HG02981 (cell line): Measurements from ENCODE around the gene SLC25A33.

Experiments
- ATAC-seq: cut with Tn5 transposase; IDR thresholded peaks from one replicate; pipeline ENCODE4 v1.9.1; 2021; ENCODE audit warnings: mild to moderate bottlenecking, moderate library complexity; ENCODE audit not compliant: unreplicated experiment

SLC25A33 gene

GRCh38 chr1:9586147-9586766, 47.0 kb downstream of the SLC25A33 start:
- no peak for ATAC-seq

DNA sequence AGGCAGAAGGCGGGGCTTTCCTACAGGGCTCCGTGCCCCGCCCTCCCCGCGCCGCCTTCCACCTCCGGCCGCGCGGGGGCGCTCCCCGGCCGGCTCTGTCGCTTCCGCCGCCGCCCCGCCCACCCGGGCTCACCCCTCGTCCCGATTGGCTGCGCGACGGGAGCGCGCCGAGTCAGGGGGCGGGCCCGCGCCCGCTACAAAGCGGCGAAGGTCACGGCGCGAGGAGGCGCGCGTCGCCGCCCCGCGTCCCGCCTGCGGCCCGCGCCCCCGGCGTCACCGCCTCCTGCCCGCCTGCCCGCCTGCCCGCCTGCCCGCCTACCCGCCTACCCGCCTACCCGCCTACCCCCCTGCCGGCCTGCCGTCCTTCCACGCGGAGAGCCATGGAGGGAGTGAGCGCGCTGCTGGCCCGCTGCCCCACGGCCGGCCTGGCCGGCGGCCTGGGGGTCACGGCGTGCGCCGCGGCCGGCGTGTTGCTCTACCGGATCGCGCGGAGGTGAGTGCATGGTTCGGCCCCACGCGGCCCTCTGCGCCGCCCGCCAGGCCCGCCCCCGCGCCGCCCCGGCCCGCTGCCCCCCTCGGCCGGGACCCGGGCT, 49.4 kb downstream of the SLC25A33 start, which contains the start of gene TMEM201:
Gene TMEM201, plus strand, starts transcription at position 361 of the 593 bp plus-strand sequence. Its CDS starts 20 bp downstream, at position 381.
- peak; percentile 68 for ATAC-seq

- no peak for ATAC-seq
These were observed 50.0 kb downstream of the SLC25A33 start for GRCh38 chr1:9589144-9589718.

GRCh38 chr1:9589719-9590157, 50.5 kb downstream of the SLC25A33 start:
- ATAC-seq: no peak

DNA sequence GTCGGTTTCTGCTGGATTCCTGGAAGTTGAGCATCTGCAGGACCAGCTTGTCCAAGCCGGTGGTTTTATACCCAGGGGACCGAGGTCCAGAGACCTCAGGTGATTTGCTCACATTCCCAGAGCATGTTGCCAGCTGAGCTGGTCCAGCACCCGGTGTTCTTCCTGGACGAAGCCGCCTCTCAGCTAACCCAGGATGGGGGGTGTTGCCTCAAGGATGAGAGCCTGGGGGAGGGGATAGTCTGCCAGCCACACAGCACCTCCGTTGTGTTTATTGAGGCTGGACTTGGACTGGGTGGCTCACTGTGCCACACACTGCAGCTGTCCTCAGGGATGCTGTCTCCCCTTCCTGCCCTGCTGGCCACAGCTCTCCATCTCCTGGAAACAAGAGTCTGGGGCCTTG, 50.9 kb downstream of the SLC25A33 start:
- ATAC-seq: no peak

GRCh38 chr1:9590945-9591668, 51.8 kb downstream of the SLC25A33 start:
- ATAC-seq: no peak

DNA sequence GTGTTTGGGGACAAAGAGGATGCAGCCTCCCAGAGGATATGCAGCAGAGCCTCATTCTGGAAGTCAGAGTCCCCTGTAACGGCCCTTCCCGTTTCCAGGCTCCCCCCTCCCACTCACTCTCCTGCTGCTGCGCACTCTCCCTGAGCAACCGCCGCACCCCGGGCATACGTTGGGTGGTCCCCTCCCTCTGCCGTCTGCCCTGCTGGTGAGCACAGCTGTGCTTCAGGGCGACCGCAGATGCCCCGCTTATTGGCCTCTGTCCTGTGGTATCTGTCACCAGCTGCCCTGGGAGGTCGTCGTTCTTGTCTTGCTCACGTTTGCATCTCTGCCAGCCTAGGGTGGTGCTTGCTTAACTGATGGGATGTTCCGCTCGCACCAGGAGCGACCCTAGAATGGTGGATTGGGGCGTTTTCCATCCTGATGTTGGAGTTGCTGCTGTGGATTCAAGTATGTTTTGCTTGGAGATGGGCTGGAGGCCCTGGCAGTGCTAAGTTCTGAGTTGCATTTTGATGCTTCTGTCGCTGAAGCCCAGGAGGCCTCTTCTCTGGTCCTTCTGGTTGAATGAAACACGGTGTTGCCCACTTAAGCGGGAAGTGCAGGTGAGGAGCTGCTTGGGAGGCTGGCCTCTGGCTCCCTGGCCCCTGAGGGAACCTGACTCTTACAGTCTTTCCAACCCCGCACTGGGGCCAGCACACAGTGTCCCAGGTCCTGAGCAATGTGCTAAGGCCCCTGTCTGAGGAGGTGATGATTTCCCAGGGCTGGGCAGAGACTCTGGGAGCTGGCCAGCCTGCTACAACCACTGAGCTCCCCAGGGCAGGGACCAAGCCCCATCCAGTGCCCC, 52.6 kb downstream of the SLC25A33 start:
- ATAC-seq: no peak

DNA sequence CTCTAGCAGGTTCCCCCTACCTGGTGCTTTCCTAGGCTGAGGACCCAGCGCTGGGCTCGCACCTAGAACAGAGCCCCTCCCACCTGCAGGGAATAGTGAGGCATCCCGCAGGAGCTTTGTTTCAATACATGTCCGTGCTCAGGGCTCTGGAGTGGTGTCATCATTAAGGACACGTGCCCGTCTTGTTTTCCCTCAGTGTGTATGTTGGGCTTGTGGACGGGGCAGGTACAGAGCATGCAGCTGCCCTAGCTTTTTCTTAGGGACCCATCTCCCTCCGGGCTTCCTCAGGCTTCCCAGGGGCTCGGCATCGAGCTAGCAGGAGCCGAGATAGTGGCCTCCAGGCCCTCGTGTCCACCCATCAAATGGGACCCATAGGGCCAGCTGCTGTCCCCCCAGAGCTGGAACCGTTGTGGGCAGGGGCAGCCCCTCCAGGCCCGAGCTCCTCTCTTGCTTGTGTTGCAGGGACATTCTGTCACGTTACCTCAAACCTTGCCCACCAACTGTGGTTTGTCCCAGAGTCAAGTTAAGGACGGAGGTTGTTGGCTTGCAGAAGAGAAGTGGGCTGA, 53.3 kb downstream of the SLC25A33 start:
- ATAC-seq: no peak

- ATAC-seq: no peak
These were observed 53.9 kb downstream of the SLC25A33 start for GRCh38 chr1:9593147-9593491.

DNA sequence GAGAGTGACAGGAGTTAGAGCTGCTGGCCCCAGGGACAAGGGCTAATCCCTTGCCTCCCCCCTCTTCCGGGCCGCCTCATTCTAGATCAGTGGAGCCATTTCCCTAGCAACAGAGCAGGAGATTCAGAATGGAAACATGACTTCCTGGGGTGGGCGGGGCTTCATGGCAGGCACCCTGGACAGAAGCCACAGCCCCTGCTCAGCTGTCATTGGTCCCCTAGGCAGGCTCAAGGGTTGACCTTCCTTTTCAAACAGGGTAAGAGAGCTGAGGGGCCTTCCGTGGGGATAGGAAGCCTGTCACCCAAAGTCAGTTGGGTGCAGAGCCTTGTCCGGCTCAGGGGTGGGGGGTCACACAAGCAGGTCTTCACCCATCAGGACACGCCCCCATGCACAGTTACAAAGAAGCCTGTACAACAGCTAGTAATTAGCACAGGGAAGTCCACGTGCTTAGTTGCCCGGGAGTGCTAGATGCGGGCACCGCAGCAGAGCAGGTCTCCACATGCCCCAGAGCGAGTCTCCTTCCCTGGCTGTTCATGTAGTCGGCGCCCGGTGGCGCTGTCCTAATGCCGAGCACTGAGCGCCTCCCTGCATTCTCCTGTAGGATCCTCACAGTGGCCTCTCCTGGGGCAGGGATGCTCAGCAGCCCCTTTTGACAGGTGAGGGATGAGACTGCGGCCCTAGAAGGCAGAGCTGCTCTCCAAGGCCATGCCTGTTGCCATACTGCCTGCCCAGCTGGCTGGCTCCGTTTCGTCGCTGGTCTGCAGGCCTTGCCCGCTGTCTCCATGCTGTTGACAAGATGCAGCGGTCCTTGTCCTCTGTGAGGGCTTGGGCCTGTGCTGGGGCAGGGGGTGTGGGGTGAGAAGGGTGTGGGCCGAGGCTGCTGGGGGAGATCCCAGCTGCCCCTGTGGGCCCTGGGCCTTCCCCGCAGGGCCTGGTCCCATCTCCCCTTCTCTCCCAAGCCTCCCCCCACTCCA, 54.5 kb downstream of the SLC25A33 start:
- ATAC-seq: peak; percentile 39

DNA sequence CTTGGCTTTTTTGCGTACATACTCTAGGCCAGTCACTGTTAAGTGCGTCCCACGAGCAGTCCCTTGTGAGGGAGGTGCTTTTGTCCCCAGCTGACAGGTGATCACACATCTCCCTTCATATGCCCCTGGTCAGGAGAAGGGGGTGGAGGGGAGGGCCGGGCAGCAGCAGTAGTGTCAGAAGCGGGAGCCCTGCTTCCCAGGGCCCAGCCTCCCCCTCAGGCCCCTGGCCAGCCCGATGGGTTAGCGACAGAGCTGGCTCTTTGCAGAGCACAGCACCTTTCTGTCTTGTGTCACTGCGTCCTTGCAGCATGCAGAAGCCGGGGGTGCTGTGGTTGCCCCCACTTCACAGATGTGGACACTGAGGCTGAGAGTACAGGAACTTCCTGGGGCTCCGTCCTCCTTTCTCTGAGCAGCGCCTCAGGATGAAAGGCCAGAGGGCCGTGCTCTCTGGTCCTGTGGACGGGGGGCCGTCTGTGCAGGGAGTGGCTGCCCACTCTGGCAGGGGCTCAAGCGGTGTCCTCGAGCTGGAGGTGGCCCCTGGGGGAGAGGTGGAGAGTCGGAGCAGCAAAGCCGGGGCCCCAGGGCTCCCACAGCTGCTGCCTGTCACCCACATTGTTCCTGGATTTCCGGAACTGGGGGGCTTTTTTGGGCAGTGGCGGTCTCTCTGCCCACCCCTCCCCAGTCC, 55.3 kb downstream of the SLC25A33 start:
- no peak for ATAC-seq

- no peak for ATAC-seq
These were observed 56.1 kb downstream of the SLC25A33 start for GRCh38 chr1:9595156-9595967.

DNA sequence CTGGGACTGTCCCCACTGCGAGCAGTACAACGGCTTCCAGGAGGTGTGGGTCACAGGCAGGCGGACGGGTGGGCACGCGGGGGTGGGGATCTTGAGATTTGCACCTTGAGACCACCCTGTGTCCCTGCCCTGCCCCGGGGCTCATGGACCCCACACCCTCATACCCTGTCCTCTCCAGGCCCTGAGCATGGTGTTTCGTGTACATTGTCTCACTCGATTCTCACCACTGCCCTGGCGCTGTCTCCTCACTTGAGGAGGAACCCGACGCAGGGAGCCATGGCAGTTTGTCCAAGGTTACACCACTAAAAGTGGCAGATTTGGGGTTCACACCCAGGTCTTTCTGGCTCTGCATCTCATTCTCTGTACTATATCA, 56.7 kb downstream of the SLC25A33 start:
- no peak for ATAC-seq

GRCh38 chr1:9596415-9597123, 57.3 kb downstream of the SLC25A33 start:
- no peak for ATAC-seq

- no peak for ATAC-seq
These were observed 58.4 kb downstream of the SLC25A33 start for GRCh38 chr1:9597361-9598315.

- ATAC-seq: no peak
These were observed 59.0 kb downstream of the SLC25A33 start for GRCh38 chr1:9598316-9598700.
